CD14-positive monocyte (primary cell): ENCODE data around the gene ZMYND19. TPM values are rescaled to one million over a fixed set of nuclear protein-coding genes. Genes with fewer than 3 reads are reported as not detected.
A peak's percentile ranks its signal among the peaks of the same experiment; 100 is the strongest.

Experiments used
- DNase-seq, 3 donors: peaks; one replicate each; pipeline ENCODE4 v3.0.0-alpha.2; 2011 to 2022
- H2AFZ ChIP-seq: 2 replicates; pipeline ENCODE4 v1.6.0; 2012; ENCODE audit warnings: mild to moderate bottlenecking, low read depth, low read length, inconsistent platforms; ENCODE audit not compliant: insufficient read depth, poor library complexity, severe bottlenecking
- H3K27ac ChIP-seq, 2 donors: 1 replicate in 1 of 2; 2 replicates in 1 of 2; pipeline ENCODE4 v1.5.1; 2012 to 2013; ENCODE audit warnings: low read length in 2 of 2, control low read depth in 1 of 2, inconsistent platforms in 1 of 2, low read depth in 1 of 2, mild to moderate bottlenecking in 1 of 2
- H3K27me3 ChIP-seq, 2 donors: one replicate each; pipeline versions ENCODE4 v1.6.0 to v1.6.1; 2011 to 2013; ENCODE audit warnings: low read length in 2 of 2; ENCODE audit not compliant: control insufficient read depth in 2 of 2, insufficient read depth in 2 of 2
- H3K36me3 ChIP-seq, 2 donors: replicated peaks in 1 of 2; 1 replicate in 1 of 2; 2 replicates in 1 of 2; pipeline versions ENCODE4 v1.5.1 to v1.6.1; 2012 to 2013; ENCODE audit warnings: low read length in 2 of 2, control low read depth in 1 of 2, inconsistent platforms in 1 of 2, mild to moderate bottlenecking in 1 of 2; ENCODE audit not compliant: insufficient read depth in 2 of 2, control insufficient read depth in 1 of 2
- H3K4me1 ChIP-seq, 2 donors: 1 replicate in 1 of 2; 2 replicates in 1 of 2; pipeline versions ENCODE4 v1.5.1 to v1.6.1; 2012 to 2013; ENCODE audit warnings: low read length in 2 of 2, control low read depth in 1 of 2, inconsistent platforms in 1 of 2, mild to moderate bottlenecking in 1 of 2, moderate library complexity in 1 of 2; ENCODE audit not compliant: insufficient read depth in 2 of 2, control insufficient read depth in 1 of 2
- H3K4me2 ChIP-seq: replicated peaks from 2 replicates; pipeline ENCODE3; 2012; ENCODE audit warnings: low read length, moderate library complexity, mild to moderate bottlenecking; ENCODE audit not compliant: poor library complexity, severe bottlenecking; ENCODE audit errors: extremely low read depth
- H3K4me3 ChIP-seq, 3 experiments: fragments of 200-600 bp in 1 of 3; sonication (generic) in 1 of 3; replicated peaks in 1 of 3; 1 replicate in 2 of 3; 2 replicates in 1 of 3; pipeline ENCODE4 v1.5.1; 2011 to 2013; ENCODE audit warnings: low read length in 3 of 3, mild to moderate bottlenecking in 3 of 3, control low read depth in 2 of 3, low read depth in 2 of 3, inconsistent platforms in 1 of 3, moderate library complexity in 1 of 3
- H3K79me2 ChIP-seq: 2 replicates; pipeline ENCODE4 v1.6.0; 2012; ENCODE audit warnings: mild to moderate bottlenecking, control low read depth, inconsistent platforms, low read length, moderate library complexity; ENCODE audit not compliant: insufficient read depth
- H3K9ac ChIP-seq: 2 replicates; pipeline ENCODE4 v1.6.0; 2017; ENCODE audit warnings: low read length, mild to moderate bottlenecking; ENCODE audit not compliant: insufficient read depth, poor library complexity, severe bottlenecking
- H3K9me3 ChIP-seq, 2 donors: replicated peaks in 1 of 2; 1 replicate in 1 of 2; 2 replicates in 1 of 2; pipeline versions ENCODE4 v1.5.1 to v1.6.1; 2012 to 2013; ENCODE audit warnings: low read length in 2 of 2, control low read depth in 1 of 2; ENCODE audit not compliant: control insufficient read depth in 1 of 2, insufficient read depth in 1 of 2
- H4K20me1 ChIP-seq: 2 replicates; pipeline ENCODE4 v1.6.0; 2012; ENCODE audit warnings: mild to moderate bottlenecking, low read length, control low read depth, moderate library complexity; ENCODE audit not compliant: insufficient read depth
- H3K27ac Mint-ChIP-seq, 7 donors: one replicate each; pipeline ENCODE4 v1.8.0; 2020; ENCODE audit warnings: mild to moderate bottlenecking in 7 of 7, mixed read lengths in 7 of 7, moderate library complexity in 6 of 7, inconsistent platforms in 2 of 7
- H3K27me3 Mint-ChIP-seq, 3 donors: one replicate each; pipeline ENCODE4 v1.8.0; 2021 to 2022; ENCODE audit warnings: low read depth in 3 of 3, mild to moderate bottlenecking in 3 of 3, mixed read lengths in 3 of 3, moderate library complexity in 3 of 3, inconsistent platforms in 1 of 3
- H3K36me3 Mint-ChIP-seq, 2 donors: one replicate each; pipeline ENCODE4 v1.8.0; 2020; ENCODE audit warnings: mixed read lengths in 2 of 2, inconsistent platforms in 1 of 2, mild to moderate bottlenecking in 1 of 2
- H3K4me1 Mint-ChIP-seq: one replicate; pipeline ENCODE4 v1.8.0; 2020; ENCODE audit warnings: mild to moderate bottlenecking, mixed read lengths
- H3K4me3 Mint-ChIP-seq, 2 donors: one replicate each; pipeline ENCODE4 v1.8.0; 2020; ENCODE audit warnings: mild to moderate bottlenecking in 2 of 2, mixed read lengths in 2 of 2, moderate library complexity in 1 of 2
- H3K9me3 Mint-ChIP-seq, 7 donors: one replicate each; pipeline ENCODE4 v1.8.0; 2020 to 2022; ENCODE audit warnings: mixed read lengths in 7 of 7, mild to moderate bottlenecking in 6 of 7, moderate library complexity in 6 of 7, inconsistent platforms in 2 of 7
- WGBS: methylation state at CpG from one replicate; pipeline ENCODE4 v1.1.5; 2013; ENCODE audit warnings: missing lambda C conversion rate; ENCODE audit not compliant: insufficient coverage; 5-methylcytosine and 5-hydroxymethylcytosine counted together
- intact Hi-C, 2 donors: fragments of 100-400 bp; cut with micrococcal nuclease; formaldehyde crosslinking; loops; one replicate each; pipeline versions ENCODE4 v1.15.0 to v1.15.1; 2023
- polyA plus RNA-seq, 3 donors: library from polyadenylated mRNA; depleted of rRNA in 1 of 3; unstranded in 2 of 3; stranded (reverse) in 1 of 3; fragments of 300-500 nt in 2 of 3; fragments of >200 nt in 1 of 3; fragmentation: Illumina TruSeq in 2 of 3; gene quantifications; 1 replicate in 2 of 3; 2 replicates in 1 of 3; pipeline ENCODE4 v1.2.3, GENCODE V29; 2012 to 2021
- TF ChIP-seq, protein P1 (sequence below): fragments of 200-600 bp; IDR thresholded peaks from one replicate; pipeline ENCODE4 v1.8.0; 2022; ENCODE audit warnings: antibody characterized with exemption, mild to moderate bottlenecking

ZMYND19 gene
- polyA plus RNA-seq, 3 donors: 1.9 to 12.4 (median 4.5) TPM

DNA sequence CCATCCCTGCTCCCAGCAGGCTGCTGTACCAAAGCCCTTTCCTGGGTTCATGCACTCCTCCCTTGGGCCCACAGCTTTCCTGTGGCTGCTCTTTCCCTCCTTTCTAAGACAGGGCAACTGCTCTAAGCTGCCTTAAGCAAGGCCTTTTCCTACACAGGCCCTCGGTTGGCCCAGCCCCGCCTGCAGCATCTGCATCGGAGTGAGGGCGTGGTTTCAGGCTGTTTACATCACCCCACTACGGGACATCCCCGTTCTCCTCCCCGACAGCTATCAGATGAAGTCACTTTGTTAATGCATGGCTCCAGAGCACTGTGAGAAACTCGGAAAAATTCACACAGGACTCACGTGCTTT, 15.0 kb downstream of the ZMYND19 start:
- Histone ChIP-seq H3K4me3 (no peak overlapping the region), H3K27me3 (no peaks in the 10 kb centered on the region), H3K4me1 (peaks cover 17 to 31% of the 10 kb centered on the region in 2 donors), H3K36me3 (peaks cover 34 to 44% of the 10 kb centered on the region in 2 donors), H3K4me2 (no peak overlapping the region), H3K9ac (no peak overlapping the region), H3K27ac (no peak overlapping the region), H4K20me1 (peaks cover 28% of the 10 kb centered on the region), H3K79me2 (peaks cover 32% of the 10 kb centered on the region), H2AFZ (no peak overlapping the region), H3K9me3 (no peaks in the 10 kb centered on the region)
- no peak for DNase-seq
- WGBS: 90% methylated on average over 9 of the region's 9 CpGs
- TF ChIP-seq, protein P1, sequence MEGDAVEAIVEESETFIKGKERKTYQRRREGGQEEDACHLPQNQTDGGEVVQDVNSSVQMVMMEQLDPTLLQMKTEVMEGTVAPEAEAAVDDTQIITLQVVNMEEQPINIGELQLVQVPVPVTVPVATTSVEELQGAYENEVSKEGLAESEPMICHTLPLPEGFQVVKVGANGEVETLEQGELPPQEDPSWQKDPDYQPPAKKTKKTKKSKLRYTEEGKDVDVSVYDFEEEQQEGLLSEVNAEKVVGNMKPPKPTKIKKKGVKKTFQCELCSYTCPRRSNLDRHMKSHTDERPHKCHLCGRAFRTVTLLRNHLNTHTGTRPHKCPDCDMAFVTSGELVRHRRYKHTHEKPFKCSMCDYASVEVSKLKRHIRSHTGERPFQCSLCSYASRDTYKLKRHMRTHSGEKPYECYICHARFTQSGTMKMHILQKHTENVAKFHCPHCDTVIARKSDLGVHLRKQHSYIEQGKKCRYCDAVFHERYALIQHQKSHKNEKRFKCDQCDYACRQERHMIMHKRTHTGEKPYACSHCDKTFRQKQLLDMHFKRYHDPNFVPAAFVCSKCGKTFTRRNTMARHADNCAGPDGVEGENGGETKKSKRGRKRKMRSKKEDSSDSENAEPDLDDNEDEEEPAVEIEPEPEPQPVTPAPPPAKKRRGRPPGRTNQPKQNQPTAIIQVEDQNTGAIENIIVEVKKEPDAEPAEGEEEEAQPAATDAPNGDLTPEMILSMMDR: no peak
- Mint-ChIP-seq H3K4me1 (peaks cover 30% of the 10 kb centered on the region), H3K27ac (peak overlapping the region in 1 of 7 donors; percentile 72), H3K9me3 (peaks cover 0 to under 1% (median 0%) of the 10 kb centered on the region in 7 donors), H3K36me3 (peaks cover 47 to 50% of the 10 kb centered on the region in 2 donors), H3K4me3 (no peak overlapping the region), H3K27me3 (peaks cover 0 to 2% (median 0%) of the 10 kb centered on the region in 3 donors)
- intact Hi-C loops: loop anchor here (5.0 to 10.0 kb wide), 2 partner anchors 42 to 119 kb away; partner anchors contain the start of gene EHMT1 (in 2 of the 2)

DNA sequence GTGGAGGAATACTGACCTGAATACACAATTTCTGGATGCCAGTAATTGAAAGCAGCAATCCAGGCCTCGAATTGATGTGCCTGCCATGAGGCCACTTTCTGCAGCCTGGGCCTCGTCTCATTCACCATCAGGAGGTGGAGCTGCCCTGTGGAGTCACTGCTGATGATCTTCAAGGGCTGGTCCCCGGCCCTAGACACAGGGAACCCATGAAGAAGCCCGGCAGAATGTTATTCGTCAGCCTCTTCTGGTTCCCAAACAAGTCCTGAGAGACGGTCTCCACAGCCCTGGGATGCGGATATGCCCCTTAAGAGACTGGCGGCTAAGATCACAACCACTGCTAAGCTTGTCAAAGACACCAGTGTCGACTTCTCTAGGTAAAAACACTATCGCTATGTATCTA, 16.1 kb downstream of the ZMYND19 start:
- Histone ChIP-seq H3K27me3 (no peaks in the 10 kb centered on the region), H3K9me3 (no peaks in the 10 kb centered on the region), H2AFZ (no peak overlapping the region), H3K4me3 (no peak overlapping the region), H3K9ac (no peak overlapping the region), H3K36me3 (peaks cover 34 to 44% of the 10 kb centered on the region in 2 donors), H3K79me2 (peaks cover 32% of the 10 kb centered on the region), H3K27ac (no peak overlapping the region), H3K4me1 (peaks cover 14 to 28% of the 10 kb centered on the region in 2 donors), H3K4me2 (no peak overlapping the region), H4K20me1 (peaks cover 37% of the 10 kb centered on the region)
- Mint-ChIP-seq H3K4me1 (peaks cover 27% of the 10 kb centered on the region), H3K4me3 (no peak overlapping the region), H3K9me3 (peaks cover 0 to 2% (median 0%) of the 10 kb centered on the region in 7 donors), H3K27ac (no peak overlapping the region), H3K36me3 (peaks cover 50 to 53% of the 10 kb centered on the region in 2 donors), H3K27me3 (peaks cover 0 to 2% (median 0%) of the 10 kb centered on the region in 3 donors)
- WGBS: 96% methylated on average over 8 of the region's 10 CpGs
- no peak for DNase-seq
- intact Hi-C loops: loop anchor here in 1 of 2 donors (10.0 kb wide), 1 partner anchor 121 kb away; no protein-coding TSS in a partner anchor
- TF ChIP-seq, protein P1: no peak
